ENCODE measurements around the gene XRCC5.

The XRCC5 gene

DNA sequence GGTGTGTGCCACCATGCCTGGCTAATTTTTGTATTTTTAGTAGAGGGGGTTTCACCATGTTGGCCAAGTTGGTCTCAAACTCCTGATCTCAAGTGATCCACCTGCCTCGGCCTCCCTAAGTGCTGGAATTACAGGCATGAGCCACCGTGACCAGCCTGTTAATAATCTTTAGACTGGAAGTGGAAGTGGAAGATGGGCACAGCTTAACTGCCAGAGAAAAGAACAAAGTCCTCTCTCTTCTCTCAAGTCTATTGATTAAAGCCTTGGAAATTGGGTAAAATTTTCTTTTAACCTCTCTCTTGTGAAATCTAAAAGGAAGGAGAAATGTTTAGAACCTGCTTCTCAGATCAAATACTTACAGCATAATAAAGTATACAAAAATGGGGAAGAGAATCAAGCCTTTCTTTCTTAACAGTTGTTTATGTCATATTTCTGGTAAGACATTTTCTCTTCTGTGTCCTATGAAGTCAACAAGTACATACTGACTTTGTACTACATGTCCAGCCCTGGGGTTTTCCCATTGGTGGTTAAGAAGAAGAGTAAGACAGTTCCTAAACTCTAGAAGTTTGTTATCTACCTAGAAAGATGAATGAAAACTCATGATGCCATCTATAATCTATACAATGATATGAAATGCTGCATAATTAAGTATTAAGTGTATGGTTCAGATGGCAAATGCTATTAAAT, 22.8 kb upstream of the XRCC5 start:
- no peak for DNase-seq

DNA sequence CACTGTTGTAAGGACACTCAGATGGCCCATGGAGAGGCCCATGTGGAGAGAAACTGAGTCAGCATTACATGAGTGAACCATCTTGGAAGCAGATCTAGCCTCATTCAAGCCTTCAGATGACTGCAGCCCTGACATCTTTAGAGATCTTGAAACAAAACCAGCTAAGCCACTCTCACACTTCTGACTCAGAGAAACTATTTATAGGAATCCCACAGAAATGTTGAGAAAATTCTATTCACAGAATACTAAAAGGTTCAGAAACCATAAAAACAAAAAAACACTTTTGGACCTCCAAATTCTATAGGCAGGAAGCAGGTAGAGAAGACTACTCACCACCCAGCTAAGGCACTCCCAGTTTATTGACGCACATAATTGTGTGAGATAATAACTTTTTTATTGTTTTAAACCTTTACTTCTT, 18.8 kb upstream of the XRCC5 start:
- no peak for DNase-seq

DNA sequence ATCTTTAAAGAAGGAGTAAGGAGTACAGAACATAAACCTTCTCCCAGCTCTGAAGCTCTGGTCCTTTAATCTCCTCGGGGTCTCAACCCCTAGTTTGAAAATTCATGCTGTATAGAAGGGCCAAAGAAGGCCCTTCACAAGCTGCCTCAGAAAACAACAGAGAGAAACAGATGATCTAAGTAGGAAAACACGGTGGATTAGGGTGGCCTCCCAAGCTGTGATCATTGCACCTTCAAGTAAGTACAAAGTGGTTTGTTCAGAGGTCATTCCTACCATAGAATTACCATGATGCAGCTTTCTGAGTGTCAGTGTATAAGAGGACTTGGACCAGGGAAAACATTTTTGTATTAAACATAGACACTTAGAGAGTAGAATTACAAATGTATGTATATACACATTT, 16.5 kb upstream of the XRCC5 start:
- no peak for DNase-seq

DNA sequence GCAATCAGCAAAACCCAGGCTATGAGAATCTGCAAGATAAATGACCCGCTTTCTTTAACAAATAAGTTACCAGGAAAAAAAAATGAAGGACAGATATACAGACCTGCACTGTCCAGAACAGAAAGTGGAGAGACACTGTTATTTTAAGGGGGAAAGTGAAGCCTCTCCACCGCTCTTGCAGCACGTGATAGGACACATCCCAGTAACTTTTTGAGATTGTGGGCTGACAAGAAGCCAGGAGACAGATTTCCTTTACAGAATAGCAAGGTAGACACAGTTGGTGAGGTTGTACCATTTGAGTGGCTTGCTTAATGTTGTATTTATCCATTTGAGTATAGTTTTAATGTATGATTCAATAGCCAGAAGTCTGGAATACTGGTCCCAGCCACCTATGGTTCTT, 14.4 kb upstream of the XRCC5 start:
- no peak for DNase-seq

DNA sequence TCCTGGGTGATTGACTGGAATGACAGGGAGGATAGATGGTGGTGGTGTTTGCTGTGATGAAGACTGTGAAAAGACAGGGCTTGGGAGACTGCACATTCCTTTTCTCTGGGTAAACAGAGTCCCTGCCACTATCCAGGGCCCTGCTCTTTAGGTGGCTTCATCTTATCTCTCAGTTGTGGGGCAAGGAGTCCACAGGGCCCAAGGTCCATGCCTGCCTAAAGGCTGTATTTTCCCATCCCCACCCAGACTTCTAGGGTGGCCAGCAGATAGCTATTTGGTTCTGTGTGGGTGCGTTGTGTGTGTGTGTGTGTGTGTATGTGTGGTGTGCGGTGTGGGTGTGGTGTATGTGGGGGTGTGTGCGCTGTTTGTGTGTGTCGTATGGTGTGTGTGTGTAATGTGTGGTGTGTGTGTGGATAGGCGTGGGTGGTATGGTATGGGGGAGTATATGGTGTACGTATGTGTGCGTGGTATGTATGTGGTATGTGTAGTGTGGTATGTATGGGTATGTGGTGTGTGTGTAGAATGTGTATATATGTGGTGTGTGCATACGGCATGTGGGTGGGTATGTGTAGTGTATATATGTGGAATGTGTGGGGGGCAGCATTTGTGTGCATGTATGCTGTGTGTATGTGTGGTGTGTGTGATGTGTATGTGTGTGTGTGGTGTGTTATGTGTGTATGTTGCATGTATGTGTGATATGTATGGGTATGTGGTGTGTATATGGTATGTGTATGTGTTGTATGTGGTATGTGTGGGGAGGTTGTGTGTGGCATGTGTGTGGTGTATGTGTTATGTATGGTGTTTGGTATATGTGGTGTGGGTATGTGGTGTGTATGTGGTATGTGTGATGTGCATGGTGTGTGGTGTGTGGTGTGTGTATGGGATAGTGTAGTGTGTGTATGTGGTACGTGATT, 10.5 kb upstream of the XRCC5 start:
- DNase-seq, result no peak

DNA sequence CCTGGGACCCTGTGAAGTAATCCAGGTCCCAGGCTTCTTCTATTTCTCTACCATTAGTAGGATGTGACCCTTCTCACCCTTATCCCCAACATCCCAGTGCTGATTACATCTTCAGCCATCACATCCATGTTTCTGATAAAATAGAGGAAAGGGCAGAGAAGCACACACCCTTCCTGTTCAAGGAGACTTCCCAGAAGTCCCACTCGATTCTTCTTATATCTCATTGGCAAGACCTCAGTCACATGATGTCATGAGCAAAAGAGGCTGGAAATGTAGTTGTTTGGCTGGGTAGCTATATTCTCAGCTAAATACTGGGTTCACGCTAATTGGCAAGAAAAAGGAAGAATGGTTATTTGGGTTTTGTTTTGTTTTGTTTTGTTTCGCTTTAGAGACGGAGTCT, 8.0 kb upstream of the XRCC5 start:
- DNase-seq, result no peak

DNA sequence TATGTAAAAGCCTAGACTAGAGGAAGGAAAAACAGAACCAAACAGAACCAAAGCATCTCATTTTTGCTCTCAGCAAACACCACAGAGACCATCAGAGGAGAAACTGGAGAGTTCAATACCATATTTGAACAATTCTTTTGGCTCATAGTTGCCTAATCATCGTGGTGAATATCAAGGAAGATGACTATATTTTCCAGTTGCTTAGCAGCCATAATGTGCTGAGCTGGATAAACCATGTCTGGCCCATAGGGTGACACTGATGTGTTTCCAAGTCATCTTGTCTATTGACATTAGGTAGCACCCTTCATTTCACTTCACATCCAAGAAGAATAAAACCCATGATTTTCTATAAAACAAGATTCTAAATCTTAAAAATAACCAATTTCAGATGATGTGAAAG, 5.9 kb upstream of the XRCC5 start:
- DNase-seq, result no peak

DNA sequence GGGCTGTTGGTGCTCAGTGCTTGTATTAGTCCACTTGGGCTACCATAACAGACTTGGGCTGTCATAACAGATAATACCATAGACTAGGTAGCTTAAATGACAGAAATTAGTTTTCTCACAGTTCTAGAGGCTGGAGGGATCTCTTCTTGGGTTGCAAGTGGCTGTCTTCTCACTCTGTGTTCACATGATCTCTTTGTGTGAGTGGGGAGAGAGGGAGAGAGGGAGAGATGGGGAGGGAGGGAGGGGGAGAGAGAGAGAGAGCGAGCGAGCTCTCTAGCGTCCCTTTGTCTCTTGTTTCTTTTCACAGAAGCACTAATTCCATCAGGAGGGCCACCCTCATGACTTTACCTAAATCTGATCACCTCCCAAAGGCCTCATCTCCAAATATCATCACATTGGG, 4.5 kb upstream of the XRCC5 start:
- DNase-seq, result no peak

DNA sequence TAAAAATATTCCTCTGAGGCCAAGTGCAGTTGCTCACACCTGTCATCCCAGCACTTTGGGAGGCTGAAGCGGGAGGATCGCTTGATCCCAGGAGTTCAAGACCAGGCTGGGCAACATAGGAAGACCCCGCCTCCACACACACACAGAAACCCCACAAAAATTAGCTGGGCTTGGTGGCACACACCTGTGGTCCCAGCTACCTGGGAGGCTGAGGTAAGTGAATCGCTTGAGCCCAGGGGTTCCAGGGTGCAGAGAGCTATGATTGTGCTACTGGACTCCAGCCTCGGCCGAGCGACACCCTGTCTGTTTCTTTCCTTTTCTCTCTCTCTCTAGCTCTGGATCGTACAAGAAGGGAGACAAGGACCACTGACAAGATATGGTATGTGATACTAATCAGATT, 1.8 kb upstream of the XRCC5 start:
- DNase-seq, result no peak

DNA sequence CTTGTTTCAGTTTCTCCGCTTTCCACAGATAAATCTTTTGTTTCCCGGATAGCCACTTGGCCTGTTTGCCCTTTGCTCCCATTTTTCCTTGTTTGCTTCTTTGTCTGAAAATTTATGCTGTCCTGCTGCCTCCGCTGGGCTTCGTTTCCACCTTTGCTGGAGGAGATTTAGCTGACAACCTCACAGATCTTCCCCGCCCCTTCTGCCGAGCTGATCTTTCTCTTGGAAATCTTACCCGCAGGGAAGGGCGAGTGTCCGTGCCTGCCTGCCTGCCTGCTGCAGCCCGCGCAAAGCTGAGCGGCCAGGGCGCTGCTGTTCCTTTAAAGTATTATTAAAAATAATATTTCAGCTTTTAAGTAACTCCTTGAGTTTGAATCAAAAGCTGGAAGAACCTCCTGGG, 1.4 kb upstream of the XRCC5 start:
- no peak for DNase-seq

DNA sequence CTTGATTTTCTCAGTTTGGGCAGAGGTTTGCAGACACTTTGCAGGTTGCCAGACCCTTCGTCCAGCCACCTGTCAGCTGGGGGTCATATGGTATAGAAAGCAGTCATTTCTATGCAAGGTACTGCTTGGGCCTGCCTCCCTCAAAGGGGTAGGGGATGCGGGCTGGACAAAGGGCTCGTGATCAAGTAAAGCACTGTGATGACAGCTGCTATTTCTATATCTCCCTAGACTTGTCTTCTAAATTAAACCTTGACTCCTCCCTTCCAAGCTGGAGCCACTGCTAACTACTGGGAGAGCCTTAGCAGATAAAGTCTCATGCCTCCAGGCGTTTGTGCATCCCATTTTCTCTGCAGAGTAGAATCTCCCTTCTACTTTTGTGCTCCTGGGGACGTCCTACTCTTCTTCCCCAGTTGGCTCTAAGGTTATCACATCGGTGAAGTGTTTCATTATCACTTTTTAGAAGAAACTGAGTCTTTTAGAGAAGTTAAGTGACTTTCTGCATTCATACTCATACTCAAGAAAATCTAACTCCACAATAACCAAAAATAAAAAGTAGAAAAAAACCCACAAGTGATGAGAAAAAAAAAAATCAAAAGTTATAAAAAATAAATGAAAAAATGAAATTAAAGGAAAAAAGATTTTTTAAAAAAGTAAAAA, 710 bp upstream of the XRCC5 start:
- DNase-seq, result peak; percentile 62

DNA sequence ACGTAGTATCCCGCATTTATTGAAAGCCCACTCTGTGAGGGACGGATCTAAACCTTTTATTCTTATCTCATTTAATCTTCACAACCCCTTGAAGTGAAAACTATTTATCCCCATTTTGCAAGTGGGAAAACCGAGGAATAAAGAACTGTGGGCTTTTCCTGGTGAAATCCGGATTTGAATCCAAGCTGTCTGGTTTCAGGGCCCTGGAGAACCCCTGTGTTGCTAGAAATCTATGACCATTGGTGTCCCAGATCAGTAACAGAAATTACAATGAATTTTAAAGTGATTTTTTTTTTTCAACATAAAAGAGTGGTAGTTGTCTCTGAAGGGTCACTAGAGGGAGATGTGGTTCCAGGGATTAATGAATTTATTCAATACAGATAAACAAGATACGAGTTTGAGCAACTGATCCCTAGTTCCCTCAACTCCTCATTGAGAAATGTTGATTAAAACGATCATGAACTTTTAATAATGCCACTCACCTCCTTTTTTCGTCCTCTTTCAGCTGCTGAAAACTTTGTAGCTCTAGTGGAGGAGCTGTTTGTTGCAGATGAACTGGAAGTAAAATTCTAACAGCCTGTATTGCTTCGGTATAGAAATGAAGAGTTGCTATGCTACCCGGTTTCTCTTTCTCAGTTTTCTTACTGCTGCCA, 940 bp downstream of the XRCC5 start:
- peak; percentile 74 for DNase-seq

DNA sequence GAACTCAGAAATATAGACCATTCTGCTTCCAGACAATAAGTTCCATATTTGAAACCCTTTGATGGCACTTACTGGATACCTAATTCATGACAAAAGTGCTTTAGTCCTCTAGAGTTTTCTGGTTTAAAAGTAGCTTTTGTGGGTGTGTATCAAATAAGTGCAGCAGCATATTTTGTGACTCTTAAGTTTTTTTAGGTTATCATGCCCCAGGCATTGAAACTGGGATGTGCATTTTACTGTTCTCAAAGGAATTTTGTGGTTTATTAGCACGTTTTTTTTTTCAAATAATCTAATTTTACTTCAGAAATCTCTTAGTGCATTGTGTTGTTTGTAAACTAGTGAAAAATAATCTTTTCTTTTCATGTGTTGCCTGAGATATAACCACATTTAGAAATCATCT, 1.5 kb downstream of the XRCC5 start:
- no peak for DNase-seq

DNA sequence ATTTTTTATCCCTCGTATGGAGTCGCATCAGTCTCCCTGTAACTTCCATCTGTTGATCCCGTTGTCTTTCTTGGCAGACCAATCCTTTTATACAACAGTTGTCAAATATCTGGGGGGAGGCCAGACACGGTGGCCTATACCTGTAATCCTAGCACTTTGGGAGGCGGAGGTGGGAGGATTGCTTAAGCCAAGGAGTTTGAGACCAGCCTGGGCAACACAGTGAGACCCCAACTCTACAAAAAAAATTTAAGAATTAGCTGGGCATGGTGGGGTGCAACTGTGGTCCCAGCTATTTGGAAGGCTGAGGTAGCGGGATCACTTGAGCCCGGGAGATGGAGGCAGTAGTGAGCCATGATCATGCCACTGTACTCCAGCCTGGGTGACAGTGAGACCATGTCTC, 2.0 kb downstream of the XRCC5 start:
- no peak for DNase-seq

DNA sequence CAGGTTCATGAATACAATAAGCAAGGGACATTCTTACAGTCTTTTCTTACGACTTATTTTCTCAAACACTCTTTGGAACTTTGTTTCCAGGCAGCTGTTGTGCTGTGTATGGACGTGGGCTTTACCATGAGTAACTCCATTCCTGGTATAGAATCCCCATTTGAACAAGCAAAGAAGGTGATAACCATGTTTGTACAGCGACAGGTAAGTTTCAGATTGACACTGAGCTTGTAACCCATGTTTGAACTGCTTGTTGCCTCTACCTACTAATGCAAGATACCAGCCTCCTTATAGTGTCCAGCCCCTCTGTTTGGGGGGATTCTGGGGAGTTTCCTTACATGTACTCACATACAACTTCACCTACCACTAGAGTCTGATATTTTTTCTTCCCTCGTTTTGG, 3.8 kb downstream of the XRCC5 start:
- no peak for DNase-seq

DNA sequence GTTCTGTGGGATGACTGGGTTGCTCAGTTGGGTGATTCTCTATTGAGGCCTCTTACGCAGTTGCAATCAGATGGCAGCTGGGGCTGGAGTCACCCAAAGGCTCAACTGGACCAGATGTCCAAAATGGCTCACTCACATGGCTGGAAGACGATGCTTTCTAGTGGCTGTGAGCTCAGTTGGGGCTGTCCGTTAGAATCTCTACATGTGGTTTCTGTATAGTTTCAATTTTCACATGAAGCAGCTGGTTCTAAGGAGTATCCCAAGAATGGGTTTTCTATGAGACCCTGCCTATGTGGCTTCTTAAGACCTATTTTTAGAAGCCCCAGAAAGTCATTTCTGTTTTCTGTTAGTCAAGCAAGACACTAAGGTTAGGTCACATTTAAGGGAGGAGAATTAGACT, 4.4 kb downstream of the XRCC5 start:
- no peak for DNase-seq

DNA sequence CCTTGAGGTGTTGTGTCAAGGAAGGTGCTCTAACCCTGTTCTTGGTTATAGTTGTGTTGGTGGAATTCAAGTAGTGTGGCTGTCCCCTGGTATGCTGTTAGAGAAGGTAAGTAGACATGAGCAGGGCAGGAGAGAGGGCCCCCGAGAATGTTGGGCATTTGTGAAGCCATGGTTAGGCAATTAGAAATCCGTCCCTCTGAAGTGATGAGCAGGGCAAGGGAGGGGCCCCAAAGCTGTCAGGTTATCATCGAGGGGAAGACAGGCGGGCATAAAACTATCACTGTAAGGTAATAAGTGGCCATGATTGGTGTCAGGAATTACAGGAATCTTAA, 5.2 kb downstream of the XRCC5 start:
- DNase-seq, result no peak

DNA sequence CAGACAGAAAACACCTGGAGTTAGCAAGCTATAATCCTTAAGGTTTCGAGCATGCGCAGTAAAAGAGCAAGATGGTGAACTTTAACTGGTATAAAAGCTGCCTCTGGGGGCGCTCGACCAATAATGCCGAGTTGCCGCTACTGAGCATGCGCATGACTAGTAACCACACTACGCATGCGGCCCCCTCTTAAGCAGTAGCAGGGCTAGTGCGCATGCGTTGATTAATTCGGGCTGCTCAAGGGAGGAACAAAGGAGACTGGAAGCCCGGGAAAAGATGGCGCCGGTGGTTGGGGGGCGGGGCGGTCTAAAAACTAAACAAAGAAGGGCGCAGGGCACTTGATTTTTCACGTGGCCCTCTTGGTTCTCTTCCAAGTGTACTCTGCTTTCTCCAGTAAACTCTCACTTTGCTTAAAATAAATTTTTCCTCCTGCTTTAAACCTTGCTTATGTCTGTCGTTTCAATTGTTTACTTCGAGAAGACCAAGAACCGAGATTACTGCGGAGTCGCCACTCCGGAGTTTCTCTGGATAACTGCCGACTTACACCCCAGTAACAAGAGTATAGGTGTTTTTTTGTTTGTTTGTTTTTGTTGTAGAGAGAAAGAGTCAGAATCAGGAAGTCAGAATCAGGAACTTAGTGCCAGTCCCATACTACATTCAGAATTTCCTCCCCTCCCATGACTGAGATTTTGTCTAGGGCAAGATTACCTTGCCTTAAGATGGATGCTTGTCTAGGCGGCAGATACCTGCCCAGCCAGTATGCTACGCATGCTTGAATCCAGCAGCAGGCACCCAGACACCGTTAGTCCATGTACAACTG, 5.8 kb downstream of the XRCC5 start:
- peak; percentile 99 for DNase-seq

DNA sequence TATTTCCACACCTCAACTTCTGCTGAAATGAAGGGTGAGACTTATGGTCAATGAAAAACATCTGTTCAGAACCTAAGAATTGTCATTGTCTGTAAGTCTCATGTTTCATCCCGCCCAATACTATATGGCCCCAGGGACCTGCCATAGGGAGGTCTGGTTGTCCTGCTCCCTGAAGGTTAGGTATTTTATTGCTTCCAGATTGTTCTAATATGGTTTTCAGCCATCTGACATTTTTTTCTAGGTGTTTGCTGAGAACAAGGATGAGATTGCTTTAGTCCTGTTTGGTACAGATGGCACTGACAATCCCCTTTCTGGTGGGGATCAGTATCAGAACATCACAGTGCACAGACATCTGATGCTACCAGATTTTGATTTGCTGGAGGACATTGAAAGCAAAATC, 7.3 kb downstream of the XRCC5 start:
- no peak for DNase-seq

DNA sequence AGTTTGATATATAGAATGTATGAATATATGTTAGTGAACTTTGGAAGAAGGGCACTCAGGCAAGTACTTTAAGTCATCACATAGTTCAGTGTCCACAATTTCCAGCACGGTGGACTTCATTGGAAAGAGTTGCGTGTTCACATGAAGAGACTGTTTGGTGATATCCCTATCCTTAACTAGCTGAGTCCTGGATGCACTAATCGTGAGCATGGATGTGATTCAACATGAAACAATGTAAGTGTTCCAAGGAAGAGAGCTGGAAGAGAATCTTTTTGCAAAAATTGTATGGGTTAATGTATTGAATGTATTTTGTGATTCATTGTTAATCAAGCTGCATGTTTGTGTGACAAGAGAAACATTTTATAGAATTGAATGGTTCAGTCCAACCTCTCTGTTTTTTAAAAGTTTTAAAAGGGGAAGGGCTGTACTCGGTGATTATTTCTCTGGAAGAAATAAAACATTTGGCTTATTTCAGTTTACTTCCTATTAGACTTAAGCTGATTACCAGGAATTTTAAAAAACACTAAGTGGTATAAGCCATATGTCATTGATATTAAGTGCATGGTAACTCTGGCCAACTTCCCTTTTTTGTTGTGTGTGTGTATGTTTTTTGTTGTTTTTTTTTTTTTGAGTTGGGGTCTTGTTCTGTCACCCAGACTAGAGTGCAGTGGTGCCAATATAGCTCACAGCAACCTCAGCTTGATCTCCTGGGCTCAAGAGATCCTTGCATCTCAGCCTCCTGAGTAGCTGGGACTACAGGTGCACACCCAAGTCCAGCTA, 8.6 kb downstream of the XRCC5 start:
- no peak for DNase-seq

DNA sequence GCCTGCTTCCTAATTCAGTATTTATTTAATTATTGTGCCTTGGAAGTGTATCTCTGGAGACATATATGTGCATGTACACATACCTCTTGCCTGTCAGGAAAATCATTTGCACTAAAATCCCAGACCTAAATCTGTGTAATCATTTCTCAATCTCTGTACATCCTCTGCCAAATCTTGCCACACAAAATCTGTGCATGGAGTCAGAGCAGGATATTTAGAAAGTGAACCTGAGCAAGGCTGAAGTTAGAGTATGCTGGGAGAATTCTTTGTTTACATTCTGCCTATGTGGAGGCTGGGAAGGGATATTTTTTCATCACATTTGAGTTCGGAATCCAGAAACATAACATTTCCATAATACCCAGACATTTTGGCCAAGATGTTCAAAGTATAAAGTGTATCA, 9.3 kb downstream of the XRCC5 start:
- no peak for DNase-seq

DNA sequence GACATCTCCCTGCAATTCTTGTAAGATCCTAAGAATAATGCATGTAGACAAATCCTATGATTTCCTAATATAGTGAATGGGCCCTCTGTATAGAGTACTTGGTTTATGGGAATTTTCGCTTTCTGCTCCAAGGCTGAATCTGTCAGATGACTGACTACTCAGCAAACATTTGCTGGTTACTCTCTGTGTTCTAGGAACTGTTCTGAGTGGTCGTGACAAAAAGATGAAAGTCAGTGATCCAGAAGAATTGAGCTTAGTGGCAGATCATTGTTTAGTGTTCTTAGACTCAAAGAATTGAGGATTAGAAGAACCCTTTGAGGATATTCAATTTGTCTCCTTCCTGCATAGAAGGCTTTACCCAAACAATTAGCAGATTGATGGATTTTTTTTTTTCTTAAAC, 10.0 kb downstream of the XRCC5 start:
- DNase-seq, result no peak
